NB4 (cell line): ENCODE measurements around the gene C14orf132.
"Not testable (repeated sequence)": the region's sequence is repeated elsewhere in the genome, so short reads cannot be mapped to it uniquely, and the experiment has no call there.

ENCODE experiments used
- DNase-seq: peaks from one replicate; pipeline ENCODE4 v3.0.0; 2010; ENCODE audit warnings: low read depth
- H3K4me3 ChIP-seq: one replicate; pipeline ENCODE4 v1.5.1; 2011; ENCODE audit warnings: mild to moderate bottlenecking, low read depth, low read length, moderate library complexity
- MAX ChIP-seq: IDR thresholded peaks from 2 replicates; pipeline ENCODE4 v1.6.1; 2011; ENCODE audit warnings: low read depth, low read length
- MYC ChIP-seq: IDR thresholded peaks from 2 replicates; pipeline ENCODE4 v1.6.1; 2011; ENCODE audit warnings: low read depth, low read length
- POLR2A ChIP-seq: IDR thresholded peaks from 2 replicates; pipeline ENCODE4 v1.6.1; 2011; ENCODE audit warnings: mild to moderate bottlenecking; ENCODE audit not compliant: insufficient read length; ENCODE audit errors: extremely low read depth
- TF ChIP-seq, protein P1 (sequence below): IDR thresholded peaks from one replicate; pipeline ENCODE4 v1.5.1; 2012; ENCODE audit warnings: low read depth, low read length

Gene C14orf132

DNA sequence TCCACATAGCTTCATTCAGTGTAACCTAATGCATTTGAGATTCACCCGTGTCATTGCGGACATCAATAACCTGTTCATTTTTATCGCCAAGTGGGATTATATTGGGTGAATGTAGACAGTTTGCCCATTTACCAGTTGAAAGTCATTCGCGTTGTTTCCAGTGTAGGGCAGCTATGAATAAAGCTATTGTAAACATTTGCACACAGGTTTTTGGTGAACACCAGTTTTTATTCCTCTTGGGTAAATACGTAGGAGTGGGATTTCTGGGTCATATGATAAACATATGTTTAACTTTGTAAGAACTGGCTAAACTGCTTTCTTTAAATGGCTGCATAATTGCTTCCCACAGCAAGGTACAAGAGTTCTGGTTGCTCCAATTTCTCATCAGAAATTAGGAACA lies 33.6 kb downstream of the C14orf132 start:
- DNase-seq: no peak
- H3K4me3 ChIP-seq: no peak overlapping the region
- TF ChIP-seq MYC (no peak), MAX (no peak), POLR2A (no peak)
- TF ChIP-seq, protein P1, sequence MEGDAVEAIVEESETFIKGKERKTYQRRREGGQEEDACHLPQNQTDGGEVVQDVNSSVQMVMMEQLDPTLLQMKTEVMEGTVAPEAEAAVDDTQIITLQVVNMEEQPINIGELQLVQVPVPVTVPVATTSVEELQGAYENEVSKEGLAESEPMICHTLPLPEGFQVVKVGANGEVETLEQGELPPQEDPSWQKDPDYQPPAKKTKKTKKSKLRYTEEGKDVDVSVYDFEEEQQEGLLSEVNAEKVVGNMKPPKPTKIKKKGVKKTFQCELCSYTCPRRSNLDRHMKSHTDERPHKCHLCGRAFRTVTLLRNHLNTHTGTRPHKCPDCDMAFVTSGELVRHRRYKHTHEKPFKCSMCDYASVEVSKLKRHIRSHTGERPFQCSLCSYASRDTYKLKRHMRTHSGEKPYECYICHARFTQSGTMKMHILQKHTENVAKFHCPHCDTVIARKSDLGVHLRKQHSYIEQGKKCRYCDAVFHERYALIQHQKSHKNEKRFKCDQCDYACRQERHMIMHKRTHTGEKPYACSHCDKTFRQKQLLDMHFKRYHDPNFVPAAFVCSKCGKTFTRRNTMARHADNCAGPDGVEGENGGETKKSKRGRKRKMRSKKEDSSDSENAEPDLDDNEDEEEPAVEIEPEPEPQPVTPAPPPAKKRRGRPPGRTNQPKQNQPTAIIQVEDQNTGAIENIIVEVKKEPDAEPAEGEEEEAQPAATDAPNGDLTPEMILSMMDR: no peak

GRCh38 chr14:96073260-96074039 lies 34.3 kb downstream of the C14orf132 start:
- not testable (repeated sequence) for DNase-seq

DNA sequence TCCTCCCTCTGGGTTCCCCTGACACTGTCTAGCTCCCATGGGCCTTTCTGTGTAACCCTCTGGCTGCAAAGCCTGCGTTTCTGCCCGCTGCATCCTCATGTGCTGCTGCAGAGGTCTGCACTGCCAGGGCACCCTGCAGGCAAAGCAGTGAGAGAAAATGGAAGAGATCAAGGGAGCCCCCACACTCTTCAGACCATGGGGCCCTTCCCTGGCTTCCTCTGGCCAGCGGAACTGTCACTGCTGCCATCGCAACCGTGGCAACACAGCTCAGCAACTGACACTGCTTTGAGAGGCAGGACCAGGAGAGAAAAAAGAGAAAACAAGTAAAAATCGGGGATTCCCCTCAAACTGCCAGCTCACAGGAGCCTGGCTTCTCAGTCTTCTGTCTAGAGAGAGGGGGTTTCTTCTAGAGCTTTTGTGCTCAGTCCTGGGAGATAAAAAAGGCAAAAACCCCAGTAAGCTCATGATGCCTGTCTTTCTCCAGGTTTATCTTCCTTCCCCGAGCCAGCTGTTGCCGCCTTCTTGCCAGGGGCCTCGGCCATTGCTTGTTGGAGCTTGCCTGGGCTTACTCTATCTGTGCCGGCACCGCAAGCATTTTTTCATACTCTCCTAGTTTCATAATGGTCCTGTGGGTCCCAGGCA lies 38.9 kb downstream of the C14orf132 start:
- DNase-seq: no peak
- H3K4me3 ChIP-seq: no peak overlapping the region
- TF ChIP-seq, protein P1: no peak
- no peak for TF ChIP-seq MYC
- no peak for TF ChIP-seq POLR2A
- TF ChIP-seq MAX: no peak

More at GRCh38 chr14:96073260-96074039, 34.3 kb downstream of the C14orf132 start:
- H3K4me3 ChIP-seq: not testable (repeated sequence)

DNA sequence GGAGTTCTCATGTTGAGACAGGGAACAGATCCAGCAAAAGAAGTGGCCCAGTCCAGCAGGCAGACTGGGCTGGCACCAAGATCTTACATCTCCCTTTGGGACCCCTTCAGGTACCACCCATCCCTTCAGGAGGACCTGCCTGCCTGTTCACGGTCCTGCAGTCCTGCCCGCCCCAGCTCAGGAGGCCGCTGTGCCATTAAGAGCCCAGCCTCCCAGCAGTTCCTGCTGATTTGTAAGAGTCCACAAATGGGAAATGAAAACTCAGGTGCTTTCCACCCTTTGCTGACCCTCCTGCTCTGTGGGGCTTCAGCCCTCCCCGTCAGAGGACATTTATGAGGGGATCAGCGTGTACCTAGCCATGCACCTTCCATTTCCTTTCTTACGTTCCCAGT lies 39.5 kb downstream of the C14orf132 start:
- no peak overlapping the region for H3K4me3 ChIP-seq
- no peak for TF ChIP-seq MYC
- TF ChIP-seq MAX: no peak
- TF ChIP-seq, protein P1: no peak
- no peak for TF ChIP-seq POLR2A
- DNase-seq: no peak

DNA sequence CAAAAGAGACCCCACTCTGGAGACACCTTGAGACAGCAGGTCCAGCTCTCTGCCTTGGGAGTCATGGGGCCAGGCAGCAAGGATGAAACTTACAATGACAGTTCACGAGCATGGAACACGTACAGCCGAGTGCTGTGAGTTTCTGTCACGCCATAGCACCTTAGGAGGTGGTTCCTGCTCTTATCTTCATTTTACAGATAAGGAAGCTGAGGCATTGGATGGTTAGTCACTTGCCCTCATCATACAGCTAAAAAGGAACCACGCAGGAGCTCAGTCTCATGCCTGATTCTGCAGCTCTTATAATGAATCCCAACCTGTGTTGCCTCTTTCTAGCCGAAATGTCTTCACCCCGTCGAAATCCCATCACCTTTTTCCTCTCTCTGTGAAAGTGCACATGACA lies 39.9 kb downstream of the C14orf132 start:
- TF ChIP-seq POLR2A (no peak), MAX (no peak), MYC (no peak)
- TF ChIP-seq, protein P1: no peak
- H3K4me3 ChIP-seq: no peak overlapping the region
- no peak for DNase-seq

DNA sequence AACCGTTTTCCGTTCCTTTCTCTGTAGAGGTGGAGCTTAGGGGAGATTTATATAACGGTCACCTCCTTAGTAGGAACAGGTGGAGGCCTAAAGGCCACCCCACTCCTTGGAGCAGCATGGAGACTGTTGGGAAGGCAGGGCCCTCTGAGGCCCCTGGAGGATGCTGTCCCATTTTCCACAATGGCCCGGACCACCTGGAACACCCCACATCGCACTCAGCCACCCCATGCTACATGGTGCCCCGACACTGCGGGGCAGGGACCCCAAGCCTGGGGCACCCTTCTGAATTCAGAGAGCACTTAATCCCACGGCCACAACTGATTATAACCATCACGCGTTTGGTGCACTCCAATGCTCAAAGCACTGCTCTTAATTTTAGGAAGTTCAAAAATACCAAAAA lies 41.4 kb downstream of the C14orf132 start:
- no peak for TF ChIP-seq MAX
- no peak for TF ChIP-seq POLR2A
- TF ChIP-seq, protein P1: no peak
- TF ChIP-seq MYC: no peak
- no peak overlapping the region for H3K4me3 ChIP-seq
- no peak for DNase-seq
